Right lobe of liver (tissue), 6 donors: Measurements from ENCODE around the gene POC1A. TPM values are rescaled to one million over a fixed set of nuclear protein-coding genes. Genes with fewer than 3 reads are reported as not detected.

ENCODE experiments used
- ATAC-seq, 4 donors: fragments of 200-7000 bp; cut with Tn5 transposase; one replicate each; pipeline ENCODE4 v1.9.1; 2020; ENCODE audit warnings: mild to moderate bottlenecking in 4 of 4, moderate library complexity in 4 of 4
- DNase-seq, 3 donors: peaks; one replicate each; pipeline ENCODE4 v3.0.0-alpha.2; 2020
- H3K27ac ChIP-seq, 3 donors: fragments of 200-600 bp; one replicate each; pipeline ENCODE4 v1.8.0; 2022
- H3K27me3 ChIP-seq, 2 donors: fragments of 200-600 bp; one replicate each; pipeline ENCODE4 v1.8.0; 2022
- H3K36me3 ChIP-seq, 4 donors: fragments of 200-600 bp; sonication (generic) in 1 of 4; one replicate each; pipeline versions ENCODE4 v1.5.1 to v1.8.0; 2017 to 2022; ENCODE audit warnings: control low read depth in 1 of 4
- H3K4me1 ChIP-seq, 4 donors: fragments of 200-600 bp; sonication (generic) in 1 of 4; one replicate each; pipeline versions ENCODE4 v1.5.1 to v1.8.0; 2017 to 2022; ENCODE audit warnings: control low read depth in 1 of 4
- H3K4me3 ChIP-seq, 3 donors: fragments of 200-600 bp; one replicate each; pipeline ENCODE4 v1.8.0; 2022
- H3K9me3 ChIP-seq, 4 donors: fragments of 200-600 bp; sonication (generic) in 1 of 4; one replicate each; pipeline versions ENCODE4 v1.5.1 to v1.8.0; 2017 to 2022; ENCODE audit warnings: control low read depth in 1 of 4
- POLR2A ChIP-seq: fragments of 450-650 bp; IDR thresholded peaks from one replicate; pipeline ENCODE4 v1.6.1; 2017; ENCODE audit warnings: antibody characterized with exemption, mild to moderate bottlenecking
- WGBS: methylation state at CpG from one replicate; pipeline ENCODE4 v1.1.6; 2018; ENCODE audit warnings: low coverage, low lambda C conversion rate; ENCODE audit not compliant: insufficient coverage; ENCODE audit errors: missing lambda C conversion rate; 5-methylcytosine and 5-hydroxymethylcytosine counted together
- intact Hi-C, 2 donors: fragments of 100-400 bp; cut with DNase I; formaldehyde crosslinking; loops; one replicate each; pipeline versions ENCODE4 v1.11.2 to v1.14.1; 2022
- total RNA-seq, 6 experiments: library from RNA; depleted of rRNA in 2 of 6; stranded (reverse); fragments of >200 nt in 2 of 6; fragmentation: NEBNext Ultra II Directional in 3 of 6; extraction: Animal tissue kit (Norgen Biotek cat#: 25700) in 3 of 6; gene quantifications; one replicate each; pipeline versions ENCODE4 v1.1.0 to v1.2.4, GENCODE V29; 2016 to 2023
- TF ChIP-seq, protein P1 (sequence below), 4 donors: fragments of 200-600 bp in 3 of 4; fragments of 450-650 bp in 1 of 4; IDR thresholded peaks; one replicate each; pipeline versions ENCODE4 v1.5.1 to v1.8.0; 2016 to 2022; ENCODE audit warnings: antibody characterized with exemption in 4 of 4, mild to moderate bottlenecking in 2 of 4
- donor health status: DM: no; HTN: yes; CAD: no.
- donor health status: DM: no; HTN: no; CAD: no.
- donor health status: DM: no; HTN: no; CAD: no.
- donor health status: DM: no; HTN: yes; CAD: no.
- donor health status: DM: no; HTN: yes; CAD: no.

Gene POC1A
- total RNA-seq, 6 experiments from 2014 or later = 2.0 to 4.3 (median 3.2) TPM

- Histone ChIP-seq H3K4me3 (no peak overlapping the region), H3K36me3 (no peaks in the 10 kb centered on the region), H3K27me3 (no peaks in the 10 kb centered on the region), H3K9me3 (no peaks in the 10 kb centered on the region), H3K27ac (no peak overlapping the region), H3K4me1 (no peaks in the 10 kb centered on the region)
- WGBS = 77% methylated on average over 4 of the region's 12 CpGs
- DNase-seq = no peak
- TF ChIP-seq, protein P1, sequence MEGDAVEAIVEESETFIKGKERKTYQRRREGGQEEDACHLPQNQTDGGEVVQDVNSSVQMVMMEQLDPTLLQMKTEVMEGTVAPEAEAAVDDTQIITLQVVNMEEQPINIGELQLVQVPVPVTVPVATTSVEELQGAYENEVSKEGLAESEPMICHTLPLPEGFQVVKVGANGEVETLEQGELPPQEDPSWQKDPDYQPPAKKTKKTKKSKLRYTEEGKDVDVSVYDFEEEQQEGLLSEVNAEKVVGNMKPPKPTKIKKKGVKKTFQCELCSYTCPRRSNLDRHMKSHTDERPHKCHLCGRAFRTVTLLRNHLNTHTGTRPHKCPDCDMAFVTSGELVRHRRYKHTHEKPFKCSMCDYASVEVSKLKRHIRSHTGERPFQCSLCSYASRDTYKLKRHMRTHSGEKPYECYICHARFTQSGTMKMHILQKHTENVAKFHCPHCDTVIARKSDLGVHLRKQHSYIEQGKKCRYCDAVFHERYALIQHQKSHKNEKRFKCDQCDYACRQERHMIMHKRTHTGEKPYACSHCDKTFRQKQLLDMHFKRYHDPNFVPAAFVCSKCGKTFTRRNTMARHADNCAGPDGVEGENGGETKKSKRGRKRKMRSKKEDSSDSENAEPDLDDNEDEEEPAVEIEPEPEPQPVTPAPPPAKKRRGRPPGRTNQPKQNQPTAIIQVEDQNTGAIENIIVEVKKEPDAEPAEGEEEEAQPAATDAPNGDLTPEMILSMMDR (IDR thresholded peaks at IDR 0.05) = no peak
- no peak for TF ChIP-seq POLR2A
- no peak for ATAC-seq
- intact Hi-C loops = no loop called here
Measured at GRCh38 chr3:52068730-52069129, 85.5 kb downstream of the POC1A start.

- DNase-seq (no peak), ATAC-seq (no peak)
- intact Hi-C loops = no loop called here
- Histone ChIP-seq H3K27me3 (no peaks in the 10 kb centered on the region), H3K4me3 (no peak overlapping the region), H3K4me1 (no peaks in the 10 kb centered on the region), H3K9me3 (no peaks in the 10 kb centered on the region), H3K27ac (no peak overlapping the region), H3K36me3 (no peaks in the 10 kb centered on the region)
- 92% methylated on average over 7 of the region's 12 CpGs for WGBS
- no peak for TF ChIP-seq POLR2A
- TF ChIP-seq, protein P1 (IDR thresholded peaks at IDR 0.05) = no peak
Measured at GRCh38 chr3:52068055-52068571, 86.1 kb downstream of the POC1A start.

GRCh38 chr3:52067526-52067925, 86.7 kb downstream of the POC1A start:
- H3K27me3 ChIP-seq = no peaks in the 10 kb centered on the region
- no peak for DNase-seq
- no peaks in the 10 kb centered on the region for H3K36me3 ChIP-seq
- no peak overlapping the region for H3K27ac ChIP-seq
- intact Hi-C loops = no loop called here
- no peaks in the 10 kb centered on the region for H3K9me3 ChIP-seq
- no peaks in the 10 kb centered on the region for H3K4me1 ChIP-seq
- TF ChIP-seq POLR2A = no peak
- TF ChIP-seq, protein P1 (IDR thresholded peaks at IDR 0.05) = no peak
- no peak overlapping the region for H3K4me3 ChIP-seq
- 22% methylated on average over 1 of the region's 4 CpGs for WGBS
- ATAC-seq = no peak

GRCh38 chr3:52067046-52067445, 87.2 kb downstream of the POC1A start:
- Histone ChIP-seq H3K9me3 (no peaks in the 10 kb centered on the region), H3K36me3 (no peaks in the 10 kb centered on the region), H3K27ac (no peak overlapping the region), H3K27me3 (no peaks in the 10 kb centered on the region), H3K4me1 (no peaks in the 10 kb centered on the region), H3K4me3 (no peak overlapping the region)
- no peak for TF ChIP-seq POLR2A
- TF ChIP-seq, protein P1 (IDR thresholded peaks at IDR 0.05) = no peak
- DNase-seq = no peak
- no peak for ATAC-seq
- WGBS = no CpG with 5 or more reads among the region's 8 CpGs
- intact Hi-C loops = no loop called here

GRCh38 chr3:52065264-52065756, 88.9 kb downstream of the POC1A start:
- intact Hi-C loops = no loop called here
- Histone ChIP-seq H3K36me3 (no peaks in the 10 kb centered on the region), H3K4me1 (no peaks in the 10 kb centered on the region), H3K27me3 (no peaks in the 10 kb centered on the region), H3K9me3 (no peaks in the 10 kb centered on the region), H3K4me3 (no peak overlapping the region), H3K27ac (no peak overlapping the region)
- DNase-seq = no peak
- no peak for ATAC-seq
- no peak for TF ChIP-seq POLR2A
- TF ChIP-seq, protein P1 (IDR thresholded peaks at IDR 0.05) = no peak
- WGBS = 63% methylated on average over 2 of the region's 12 CpGs
